ENCODE measurements around the gene C9orf57.
"Not testable (repeated sequence)": the region's sequence is repeated elsewhere in the genome, so short reads cannot be mapped to it uniquely, and the experiment has no call there.

The C9orf57 gene

GRCh38 chr9:72022841-72023240 is 37.6 kb downstream of the C9orf57 start:
- no peak for DNase-seq

- DNase-seq: no peak
Measured at GRCh38 chr9:72013292-72013760, 47.1 kb downstream of the C9orf57 start.

- DNase-seq: no peak
Measured at GRCh38 chr9:72012646-72013045, 47.8 kb downstream of the C9orf57 start.

- not testable (repeated sequence) for DNase-seq
Measured at GRCh38 chr9:72007726-72008125, 52.7 kb downstream of the C9orf57 start.

GRCh38 chr9:72006501-72006900 is 53.9 kb downstream of the C9orf57 start:
- no peak for DNase-seq

GRCh38 chr9:72005451-72005850 is 55.0 kb downstream of the C9orf57 start:
- no peak for DNase-seq

All from stimulated activated naive CD4-positive, alpha-beta T cell (primary cell).